KMS-11 (cell line): ENCODE results near the gene SLC45A3.

Experiments
- H2AFZ ChIP-seq: fragments of 200-600 bp; sonication (generic); 2 replicates; pipeline ENCODE4 v1.6.1; 2016; ENCODE audit warnings: antibody characterized with exemption, mixed run types, low read depth
- H3K27ac ChIP-seq: fragments of 200-600 bp; sonication (generic); 2 replicates; pipeline ENCODE4 v1.6.1; 2016; ENCODE audit warnings: mild to moderate bottlenecking, mixed run types
- H3K27me3 ChIP-seq: fragments of 200-600 bp; sonication (generic); 2 replicates; pipeline ENCODE4 v1.6.1; 2017; ENCODE audit warnings: mild to moderate bottlenecking, low read depth, mixed run types, moderate library complexity; ENCODE audit not compliant: insufficient read depth
- H3K36me3 ChIP-seq: fragments of 200-600 bp; sonication (generic); 2 replicates; pipeline ENCODE4 v1.6.1; 2017; ENCODE audit warnings: mild to moderate bottlenecking, mixed run types; ENCODE audit not compliant: insufficient read depth
- H3K4me1 ChIP-seq: fragments of 200-600 bp; sonication (generic); 2 replicates; pipeline ENCODE4 v1.6.1; 2016; ENCODE audit warnings: mild to moderate bottlenecking, low read depth, mixed run types; ENCODE audit not compliant: poor library complexity, severe bottlenecking
- H3K4me2 ChIP-seq: fragments of 200-600 bp; sonication (generic); 2 replicates; pipeline ENCODE4 v1.7.0; 2016; ENCODE audit warnings: mild to moderate bottlenecking, mixed run types
- H3K4me3 ChIP-seq: fragments of 200-600 bp; sonication (generic); IDR thresholded peaks from 2 replicates; pipeline ENCODE4 v1.6.1; 2017; ENCODE audit warnings: low read depth, low read length, mixed read lengths; ENCODE audit not compliant: insufficient read depth
- H3K79me2 ChIP-seq: fragments of 200-600 bp; sonication (generic); 2 replicates; pipeline ENCODE4 v1.6.1; 2016; ENCODE audit warnings: low read depth, mixed run types; ENCODE audit not compliant: insufficient read depth
- H3K9ac ChIP-seq: fragments of 200-600 bp; sonication (generic); 2 replicates; pipeline ENCODE4 v1.6.1; 2016; ENCODE audit warnings: mild to moderate bottlenecking, mixed run types
- H4K20me1 ChIP-seq: fragments of 200-600 bp; sonication (generic); 2 replicates; pipeline ENCODE4 v1.6.1; 2016; ENCODE audit warnings: mild to moderate bottlenecking, mixed run types; ENCODE audit not compliant: insufficient read depth
- CTCF ChIP-seq: fragments of 200-600 bp; sonication (generic); conservative IDR thresholded peaks from 2 replicates; pipeline ENCODE4 v1.6.1; 2017; ENCODE audit warnings: low read depth, mild to moderate bottlenecking, antibody characterized with exemption, low read length, moderate library complexity, mixed read lengths

The SLC45A3 gene

GRCh38 chr1:205714906-205715246 lies 34.6 kb upstream of the SLC45A3 start:
- Histone ChIP-seq H3K79me2 (no peaks in the 10 kb centered on the region), H3K27ac (no peak overlapping the region), H3K4me3 (no peak overlapping the region), H3K36me3 (peaks cover 10% of the 10 kb centered on the region), H4K20me1 (no peaks in the 10 kb centered on the region), H3K4me1 (peaks cover 4% of the 10 kb centered on the region), H3K4me2 (no peak overlapping the region), H2AFZ (no peak overlapping the region), H3K9ac (no peak overlapping the region), H3K27me3 (no peaks in the 10 kb centered on the region)
- TF ChIP-seq CTCF = no peak

- Histone ChIP-seq H3K36me3 (peaks cover 7% of the 10 kb centered on the region), H3K27ac (no peak overlapping the region), H3K4me2 (no peak overlapping the region), H3K4me1 (peaks cover 4% of the 10 kb centered on the region), H3K9ac (no peak overlapping the region), H4K20me1 (no peaks in the 10 kb centered on the region), H2AFZ (no peak overlapping the region), H3K27me3 (no peaks in the 10 kb centered on the region), H3K79me2 (no peaks in the 10 kb centered on the region), H3K4me3 (no peak overlapping the region)
- TF ChIP-seq CTCF = no peak
Observed at GRCh38 chr1:205714190-205714905, 34.0 kb upstream of the SLC45A3 start.

GRCh38 chr1:205711105-205712048 lies 31.1 kb upstream of the SLC45A3 start:
- H3K27ac ChIP-seq = peak overlapping the region; percentile 24
- no peaks in the 10 kb centered on the region for H3K27me3 ChIP-seq
- no peaks in the 10 kb centered on the region for H3K36me3 ChIP-seq
- H3K79me2 ChIP-seq = no peaks in the 10 kb centered on the region
- no peaks in the 10 kb centered on the region for H4K20me1 ChIP-seq
- no peak overlapping the region for H3K4me2 ChIP-seq
- H3K4me3 ChIP-seq = no peak overlapping the region
- H3K4me1 ChIP-seq = peaks cover 4% of the 10 kb centered on the region
- no peak overlapping the region for H2AFZ ChIP-seq
- no peak overlapping the region for H3K9ac ChIP-seq
- TF ChIP-seq CTCF = peak; percentile 96

- Histone ChIP-seq H2AFZ (no peak overlapping the region), H3K79me2 (no peaks in the 10 kb centered on the region), H3K4me2 (no peak overlapping the region), H3K36me3 (no peaks in the 10 kb centered on the region), H4K20me1 (no peaks in the 10 kb centered on the region), H3K27me3 (no peaks in the 10 kb centered on the region), H3K4me1 (peaks cover 4% of the 10 kb centered on the region), H3K9ac (no peak overlapping the region), H3K4me3 (no peak overlapping the region), H3K27ac (no peak overlapping the region)
- TF ChIP-seq CTCF = no peak
Observed at GRCh38 chr1:205710201-205711062, 30.1 kb upstream of the SLC45A3 start.
